Measurements from ENCODE around the gene C1orf226.
A peak's percentile ranks its signal among the peaks of the same experiment; 100 is the strongest.

GRCh38 chr1:162357681-162358266, 23.8 kb upstream of the C1orf226 start:
- TF ChIP-seq BCLAF1 (IDR thresholded peaks at IDR 0.05) (no peak), REST (IDR thresholded peaks at IDR 0.05; ENCODE audit: low read depth, low read length) (no peak), MYC (IDR thresholded peaks at IDR 0.05; ENCODE audit: insufficient read depth, insufficient read length, insufficient replicate concordance, low read length, severe bottlenecking) (no peak), NFIC (IDR thresholded peaks at IDR 0.05; ENCODE audit: low read depth, low read length) (no peak), EZH2 (IDR thresholded peaks at IDR 0.05; ENCODE audit: borderline replicate concordance, control insufficient read depth, low read depth, low read length) (no peak)
- TF ChIP-seq, protein P1, sequence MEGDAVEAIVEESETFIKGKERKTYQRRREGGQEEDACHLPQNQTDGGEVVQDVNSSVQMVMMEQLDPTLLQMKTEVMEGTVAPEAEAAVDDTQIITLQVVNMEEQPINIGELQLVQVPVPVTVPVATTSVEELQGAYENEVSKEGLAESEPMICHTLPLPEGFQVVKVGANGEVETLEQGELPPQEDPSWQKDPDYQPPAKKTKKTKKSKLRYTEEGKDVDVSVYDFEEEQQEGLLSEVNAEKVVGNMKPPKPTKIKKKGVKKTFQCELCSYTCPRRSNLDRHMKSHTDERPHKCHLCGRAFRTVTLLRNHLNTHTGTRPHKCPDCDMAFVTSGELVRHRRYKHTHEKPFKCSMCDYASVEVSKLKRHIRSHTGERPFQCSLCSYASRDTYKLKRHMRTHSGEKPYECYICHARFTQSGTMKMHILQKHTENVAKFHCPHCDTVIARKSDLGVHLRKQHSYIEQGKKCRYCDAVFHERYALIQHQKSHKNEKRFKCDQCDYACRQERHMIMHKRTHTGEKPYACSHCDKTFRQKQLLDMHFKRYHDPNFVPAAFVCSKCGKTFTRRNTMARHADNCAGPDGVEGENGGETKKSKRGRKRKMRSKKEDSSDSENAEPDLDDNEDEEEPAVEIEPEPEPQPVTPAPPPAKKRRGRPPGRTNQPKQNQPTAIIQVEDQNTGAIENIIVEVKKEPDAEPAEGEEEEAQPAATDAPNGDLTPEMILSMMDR (IDR thresholded peaks at IDR 0.05 in 2 of 3, conservative IDR thresholded peaks at IDR 0.05 in 1 of 3; ENCODE audit: control insufficient read depth in 2 of 3, extremely low read depth in 1 of 3, insufficient read depth in 1 of 3, low read depth in 3 of 3, low read length in 3 of 3) = peak; percentile 44 to 60 (median 53); a peak in 5 of 6 replicates
